Measurements from ENCODE around the gene EIF2S2.

Gene EIF2S2

DNA sequence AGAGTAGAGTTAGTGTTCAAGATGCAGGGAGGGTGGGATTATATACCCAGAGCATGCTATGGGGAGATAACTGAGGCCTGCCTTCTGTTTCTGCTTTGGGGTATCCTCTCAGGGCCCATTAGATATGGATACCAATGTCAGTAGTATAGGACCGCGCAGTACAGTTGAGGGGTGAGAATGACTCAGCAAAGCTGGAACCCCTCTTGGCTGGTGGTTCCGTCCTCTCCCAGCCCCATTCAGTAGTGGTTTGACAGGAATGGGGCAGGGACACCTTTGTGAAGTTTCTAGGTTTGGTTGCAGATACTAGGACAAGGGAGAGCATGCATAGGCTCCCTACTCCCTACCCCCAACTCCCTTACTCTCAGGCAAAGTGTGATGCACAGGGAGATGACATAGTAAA lies 47.8 kb downstream of the EIF2S2 start:
- DNase-seq (ENCODE audit: low read depth) = no peak

GRCh38 chr20:34062570-34063482 lies 49.2 kb downstream of the EIF2S2 start:
- peak; percentile 78 for DNase-seq (ENCODE audit: low read depth)

DNA sequence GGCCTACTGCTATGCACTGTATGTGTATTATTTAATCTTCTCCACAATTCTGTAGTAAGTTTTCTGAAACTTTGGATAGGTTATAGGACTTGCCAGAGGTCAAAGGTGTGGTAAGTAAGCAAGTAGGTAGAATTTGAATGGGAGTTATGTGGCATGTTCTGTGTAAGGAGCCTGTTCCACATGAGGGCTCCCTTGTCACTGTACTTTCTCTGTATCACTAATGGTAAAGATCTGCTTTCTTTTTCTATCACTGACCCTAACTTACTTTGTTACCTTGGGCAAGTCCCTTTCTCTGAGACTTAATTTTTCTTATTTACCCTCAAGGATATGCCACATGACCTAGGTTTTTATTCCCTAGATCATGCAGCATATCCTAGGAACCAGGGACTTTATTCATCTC lies 50.3 kb downstream of the EIF2S2 start:
- DNase-seq (ENCODE audit: low read depth) = no peak

- DNase-seq (ENCODE audit: low read depth) = no peak
Measured at GRCh38 chr20:34060970-34061369, 51.1 kb downstream of the EIF2S2 start.

DNA sequence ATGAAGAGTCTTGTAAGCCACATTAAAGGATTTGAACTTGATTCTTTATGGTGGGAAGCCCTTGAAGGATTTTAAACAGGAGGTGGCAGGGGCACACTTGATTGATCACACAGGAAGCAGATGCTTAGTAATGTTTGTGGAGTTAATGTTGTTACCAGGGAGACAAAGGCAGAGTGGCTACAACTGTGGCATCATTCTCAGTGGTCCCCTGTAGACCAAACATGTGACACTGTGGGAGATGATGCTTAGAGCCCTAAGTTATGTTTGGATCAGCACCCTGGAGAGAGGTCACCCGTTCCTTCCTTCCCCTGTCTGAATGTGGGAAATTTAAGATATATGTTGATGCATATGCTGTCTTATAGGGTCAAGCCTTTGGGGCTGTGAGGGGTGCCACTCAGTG lies 53.2 kb downstream of the EIF2S2 start:
- DNase-seq (ENCODE audit: low read depth) = no peak

- DNase-seq (ENCODE audit: low read depth) = no peak
Measured at GRCh38 chr20:34055290-34055689, 56.8 kb downstream of the EIF2S2 start.

DNA sequence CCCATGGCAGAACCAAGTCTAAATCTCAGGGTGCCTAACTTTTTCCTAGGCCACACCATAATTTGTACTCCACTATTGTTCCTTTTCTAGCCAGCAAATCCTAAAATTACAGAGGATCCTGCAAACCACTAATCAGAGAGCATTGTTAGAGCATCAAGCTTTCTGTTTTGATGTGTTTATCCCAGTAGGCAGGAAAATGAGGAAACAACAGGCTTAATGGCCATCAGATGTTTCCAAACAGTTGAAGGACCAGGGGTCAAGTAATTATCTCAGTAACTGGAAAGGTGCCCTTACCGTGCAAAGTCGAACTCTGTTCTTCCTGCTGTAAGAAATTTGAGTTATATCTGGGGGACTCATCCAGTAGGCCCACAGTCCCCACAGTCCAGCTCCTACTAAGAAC lies 59.6 kb downstream of the EIF2S2 start:
- DNase-seq (ENCODE audit: low read depth) = no peak

DNA sequence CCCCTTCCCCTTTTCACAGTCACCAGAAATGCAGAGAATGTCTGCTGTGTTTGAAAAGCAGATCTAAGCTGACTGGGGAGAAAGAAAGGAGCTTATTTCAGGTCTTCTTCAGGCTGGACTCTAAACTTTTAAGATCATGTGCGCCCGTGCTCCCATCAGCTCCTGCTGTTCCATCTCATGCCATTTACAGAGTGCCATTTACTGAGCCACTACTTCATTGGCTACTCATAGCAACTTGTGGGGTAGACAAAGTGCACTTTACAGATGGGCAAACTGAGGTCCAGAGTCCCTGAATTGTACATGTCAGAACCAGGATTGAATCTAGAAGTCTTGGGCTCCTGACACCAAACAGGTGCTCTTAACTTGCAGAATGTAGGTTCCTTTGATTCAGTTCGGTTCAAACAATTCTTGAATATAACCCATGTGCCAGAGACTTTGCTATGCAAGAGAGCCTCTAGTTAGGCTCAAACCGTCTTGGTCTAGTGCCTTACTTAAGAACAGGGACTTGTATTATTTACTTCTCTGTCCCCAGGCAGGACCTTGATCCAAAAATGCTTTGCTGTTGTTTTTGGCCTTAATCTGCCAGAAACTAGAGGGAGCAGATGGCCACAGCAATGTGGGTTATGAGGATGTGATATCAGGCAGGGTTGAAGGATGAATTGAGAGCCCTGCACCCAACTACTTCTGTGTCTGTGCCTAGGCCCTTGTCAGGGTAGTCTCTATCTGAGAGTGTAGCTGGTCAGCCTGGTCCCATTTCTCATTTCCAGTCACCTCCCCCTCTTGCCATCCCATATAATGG lies 61.9 kb downstream of the EIF2S2 start:
- no peak for DNase-seq (ENCODE audit: low read depth)

DNA sequence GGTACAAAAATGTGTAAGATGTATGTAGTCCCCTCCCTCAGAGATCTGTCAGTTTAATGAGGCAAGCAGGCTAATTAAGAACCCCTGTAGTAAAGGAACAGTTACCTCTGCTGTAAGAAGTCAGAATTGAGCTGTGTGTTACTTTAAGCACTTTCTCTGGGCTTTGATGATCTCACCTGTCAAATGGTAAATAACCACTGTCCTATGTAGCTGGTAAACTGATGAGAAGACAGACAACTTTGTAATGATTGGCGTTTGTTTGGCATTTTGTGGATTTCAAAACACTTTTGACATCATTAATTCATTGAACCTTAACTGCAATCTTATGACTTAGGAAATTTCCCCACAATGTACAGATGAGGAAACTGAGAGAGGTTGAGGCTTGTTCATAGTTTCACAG lies 62.7 kb downstream of the EIF2S2 start:
- DNase-seq (ENCODE audit: low read depth) = no peak

GRCh38 chr20:34047917-34048316 lies 64.1 kb downstream of the EIF2S2 start:
- no peak for DNase-seq (ENCODE audit: low read depth)

- DNase-seq (ENCODE audit: low read depth) = no peak
Measured at GRCh38 chr20:34047010-34047687, 64.9 kb downstream of the EIF2S2 start.

DNA sequence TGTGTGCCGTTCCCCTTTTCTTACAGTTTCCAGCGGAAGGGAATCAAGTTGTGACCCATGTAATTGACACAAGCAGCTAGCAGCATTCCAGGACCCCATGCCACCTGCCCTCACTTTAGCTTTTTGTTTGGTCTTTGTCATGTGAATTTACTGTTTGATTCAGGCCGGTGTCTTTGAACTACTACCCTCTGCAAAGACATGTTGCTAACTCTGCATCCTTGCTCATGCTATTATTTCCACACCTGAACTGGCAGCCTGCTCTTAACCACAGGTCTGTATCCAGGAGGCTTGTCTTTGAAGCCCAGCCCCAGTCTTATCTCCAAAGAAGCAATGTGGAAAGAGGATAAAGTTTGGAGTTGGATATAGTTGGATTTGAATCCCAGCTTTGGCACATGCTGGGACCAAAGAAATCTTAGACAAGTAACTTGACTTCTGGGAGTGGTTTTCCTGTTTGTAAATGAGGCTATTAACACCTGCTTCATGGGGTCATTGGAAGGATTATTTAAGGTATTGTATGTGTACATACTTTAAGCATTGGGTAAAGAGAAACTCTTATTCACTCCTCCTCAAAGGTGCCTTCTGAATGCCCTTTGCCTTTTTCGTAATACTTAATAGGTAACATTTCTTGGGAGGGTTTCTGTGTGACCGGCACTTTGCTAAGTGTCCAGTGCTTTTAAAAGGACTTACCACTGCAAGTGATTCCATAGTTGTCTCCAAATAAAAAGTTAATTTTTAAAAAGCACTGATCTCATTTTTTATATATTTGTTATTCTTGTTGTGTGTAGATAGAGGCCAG lies 65.9 kb downstream of the EIF2S2 start:
- no peak for DNase-seq (ENCODE audit: low read depth)

- no peak for DNase-seq (ENCODE audit: low read depth)
Measured at GRCh38 chr20:34045294-34045693, 66.7 kb downstream of the EIF2S2 start.

- no peak for DNase-seq (ENCODE audit: low read depth)
Measured at GRCh38 chr20:34043025-34043424, 69.0 kb downstream of the EIF2S2 start.

DNA sequence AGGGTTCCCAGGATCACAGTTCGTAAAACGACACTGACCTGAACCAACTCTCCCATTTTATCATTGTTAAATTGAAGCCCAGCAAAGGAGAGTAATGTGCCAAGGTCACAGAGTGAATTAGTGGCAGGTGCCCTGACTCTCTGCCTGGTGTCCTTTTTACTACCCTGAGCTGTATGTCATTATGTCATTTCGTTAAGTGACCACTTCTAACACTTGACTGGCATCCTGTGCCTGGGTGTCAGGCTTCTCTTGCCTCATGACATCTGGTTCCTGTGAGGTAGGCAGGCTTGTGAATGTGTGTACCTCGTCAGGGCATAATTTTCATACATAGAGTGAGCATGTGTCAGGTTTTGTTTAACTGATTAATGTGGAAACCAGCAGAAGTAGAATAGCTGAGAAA lies 69.8 kb downstream of the EIF2S2 start:
- no peak for DNase-seq (ENCODE audit: low read depth)

GRCh38 chr20:34041226-34041625 lies 70.8 kb downstream of the EIF2S2 start:
- no peak for DNase-seq (ENCODE audit: low read depth)

DNA sequence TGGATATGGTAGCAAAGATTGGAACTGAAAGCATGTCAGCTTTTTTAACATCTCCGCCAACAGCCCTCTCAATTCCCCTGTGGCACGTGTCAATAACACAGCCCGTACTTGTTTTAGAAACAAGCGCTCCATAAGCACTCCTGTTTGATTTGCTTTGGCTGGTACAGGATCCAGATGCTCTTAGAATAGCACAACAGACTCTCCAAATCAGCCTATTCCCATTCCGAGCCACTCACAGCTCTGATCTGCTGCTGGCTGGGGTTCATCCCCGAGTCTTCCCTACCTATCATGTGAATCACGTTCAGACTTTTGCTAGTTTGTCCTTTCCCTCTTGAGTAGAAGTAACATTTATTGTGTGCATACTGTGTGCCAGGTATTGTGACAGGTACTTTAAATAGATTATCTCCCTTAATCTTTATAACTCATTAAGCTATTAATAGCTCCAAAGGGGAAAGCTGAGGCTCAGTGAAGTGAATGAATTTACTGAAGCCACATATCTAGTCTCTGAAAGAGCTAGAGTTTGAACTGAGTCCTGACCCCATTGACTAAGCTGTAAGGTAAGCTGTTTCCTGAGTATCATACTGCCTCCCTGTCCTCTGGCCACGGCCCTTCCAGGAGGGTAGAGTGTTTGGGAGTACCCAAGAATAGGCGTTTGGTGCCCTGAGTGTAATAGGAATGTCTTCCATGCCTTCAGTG lies 71.6 kb downstream of the EIF2S2 start:
- no peak for DNase-seq (ENCODE audit: low read depth)
